Activated CD4-positive, alpha-beta T cell treated with anti-CD3 and anti-CD28 coated beads, Interleukin-2, amount 50 U/mL, for 4 hours (primary cell): ENCODE measurements around the gene PRR19.
"Not testable (repeated sequence)": the region's sequence is repeated elsewhere in the genome, so short reads cannot be mapped to it uniquely, and the experiment has no call there.

Experiments
- DNase-seq, 2 experiments: peaks; one replicate each; pipeline ENCODE4 v3.0.0-alpha.2; 2020

The PRR19 gene

DNA sequence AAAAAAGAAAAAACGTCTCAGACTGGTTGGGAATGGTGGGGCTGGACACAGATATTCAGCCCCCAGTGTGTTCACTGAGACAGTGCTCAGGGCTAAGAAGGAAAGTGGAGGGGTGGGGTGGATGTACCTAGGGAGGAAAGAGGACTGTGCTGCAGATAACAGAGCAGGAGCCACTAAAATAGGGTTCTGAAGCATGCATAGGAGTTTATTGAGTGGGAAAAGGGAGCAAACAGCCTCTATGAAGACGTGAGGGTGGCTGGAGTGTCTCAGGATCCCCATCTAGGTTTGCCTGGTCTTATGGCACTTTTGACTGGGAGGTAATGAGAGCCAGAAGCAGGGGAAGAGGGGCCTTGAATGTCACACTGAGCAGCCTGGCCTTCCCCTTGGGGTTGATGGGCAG is 26.9 kb downstream of the PRR19 start:
- no peak for DNase-seq

- DNase-seq: no peak
Measured at GRCh38 chr19:42330241-42330711, 28.3 kb downstream of the PRR19 start.

DNA sequence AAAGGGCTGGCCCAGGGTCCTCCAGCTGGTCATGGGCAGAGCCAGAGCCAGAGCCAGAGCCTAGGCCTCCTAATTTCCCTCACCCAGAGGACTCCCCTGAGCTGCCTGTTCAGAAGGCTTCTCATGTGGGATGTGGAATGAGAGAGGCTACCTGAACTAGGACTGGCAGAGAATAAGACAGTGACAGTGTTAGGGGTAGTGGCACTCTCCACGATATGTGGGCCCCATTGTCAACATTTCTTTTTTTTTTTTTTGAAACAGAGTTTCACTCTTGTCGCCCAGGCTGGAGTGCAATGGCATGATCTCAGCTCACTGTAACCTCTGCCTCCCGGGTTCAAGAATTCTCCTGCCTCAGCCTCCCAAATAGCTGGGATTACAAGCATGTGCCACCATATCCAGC is 29.4 kb downstream of the PRR19 start:
- DNase-seq: not testable (repeated sequence)

DNA sequence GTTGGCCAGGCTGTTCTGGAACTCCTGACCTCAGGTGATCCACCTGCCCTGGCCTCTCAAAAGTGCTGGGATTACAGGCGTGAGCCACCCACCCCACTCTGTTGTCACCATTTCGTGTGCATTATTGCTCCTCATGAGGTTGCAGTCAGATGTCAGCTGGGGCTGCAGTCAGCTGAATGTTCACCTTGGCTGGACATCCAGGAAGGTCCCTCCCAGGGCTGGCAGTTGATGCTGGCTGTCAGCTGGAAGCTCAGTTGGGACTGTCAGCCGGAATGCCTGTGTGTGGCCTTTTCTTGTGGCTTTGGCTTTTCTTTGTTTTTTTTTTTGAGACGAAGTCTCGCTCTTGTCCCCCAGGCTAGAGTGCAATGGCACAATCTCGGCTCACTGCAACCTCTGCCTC is 30.1 kb downstream of the PRR19 start:
- DNase-seq: no peak

- DNase-seq: no peak
Measured at GRCh38 chr19:42333018-42333417, 31.1 kb downstream of the PRR19 start.

DNA sequence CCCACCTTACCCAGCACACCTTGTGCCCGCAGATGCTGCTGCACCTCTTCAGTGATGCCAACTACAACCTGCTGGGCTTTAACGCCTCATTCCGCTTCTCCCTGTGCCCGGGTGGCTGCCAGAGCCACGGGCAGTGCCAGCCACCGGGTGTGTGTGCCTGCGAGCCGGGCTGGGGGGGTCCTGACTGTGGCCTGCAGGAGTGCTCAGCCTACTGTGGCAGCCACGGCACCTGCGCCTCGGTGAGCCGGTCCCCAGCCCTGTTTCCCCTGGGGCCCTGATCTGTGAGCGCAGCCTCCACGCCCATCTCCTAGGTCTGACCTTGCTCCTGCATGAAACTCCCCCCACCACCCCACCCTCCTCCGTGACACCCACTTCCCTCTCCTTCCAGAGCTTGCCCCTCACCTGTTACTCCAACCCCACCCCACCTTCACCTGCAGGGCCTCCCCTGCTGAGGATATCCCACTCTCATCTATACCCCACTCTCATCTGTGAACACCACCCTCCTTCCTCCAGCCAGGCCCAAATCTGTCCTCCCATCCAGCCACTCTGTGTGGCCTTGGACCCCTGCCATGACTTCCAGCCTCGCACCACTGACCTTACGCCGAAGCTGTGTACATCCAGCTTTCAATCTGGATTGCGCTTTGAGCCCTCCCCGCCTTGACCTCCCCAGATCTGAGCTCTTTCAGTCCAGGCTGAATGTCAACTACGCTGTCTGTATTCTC is 32.2 kb downstream of the PRR19 start:
- no peak for DNase-seq

GRCh38 chr19:42334697-42335373 is 32.9 kb downstream of the PRR19 start:
- DNase-seq: no peak

- no peak for DNase-seq
Measured at GRCh38 chr19:42335374-42335936, 33.5 kb downstream of the PRR19 start.

GRCh38 chr19:42335971-42336370 is 34.0 kb downstream of the PRR19 start:
- no peak for DNase-seq

- not testable (repeated sequence) for DNase-seq
Measured at GRCh38 chr19:42339126-42339860, 37.4 kb downstream of the PRR19 start.

- DNase-seq: not testable (repeated sequence)
Measured at GRCh38 chr19:42339922-42340321, 38.0 kb downstream of the PRR19 start.

DNA sequence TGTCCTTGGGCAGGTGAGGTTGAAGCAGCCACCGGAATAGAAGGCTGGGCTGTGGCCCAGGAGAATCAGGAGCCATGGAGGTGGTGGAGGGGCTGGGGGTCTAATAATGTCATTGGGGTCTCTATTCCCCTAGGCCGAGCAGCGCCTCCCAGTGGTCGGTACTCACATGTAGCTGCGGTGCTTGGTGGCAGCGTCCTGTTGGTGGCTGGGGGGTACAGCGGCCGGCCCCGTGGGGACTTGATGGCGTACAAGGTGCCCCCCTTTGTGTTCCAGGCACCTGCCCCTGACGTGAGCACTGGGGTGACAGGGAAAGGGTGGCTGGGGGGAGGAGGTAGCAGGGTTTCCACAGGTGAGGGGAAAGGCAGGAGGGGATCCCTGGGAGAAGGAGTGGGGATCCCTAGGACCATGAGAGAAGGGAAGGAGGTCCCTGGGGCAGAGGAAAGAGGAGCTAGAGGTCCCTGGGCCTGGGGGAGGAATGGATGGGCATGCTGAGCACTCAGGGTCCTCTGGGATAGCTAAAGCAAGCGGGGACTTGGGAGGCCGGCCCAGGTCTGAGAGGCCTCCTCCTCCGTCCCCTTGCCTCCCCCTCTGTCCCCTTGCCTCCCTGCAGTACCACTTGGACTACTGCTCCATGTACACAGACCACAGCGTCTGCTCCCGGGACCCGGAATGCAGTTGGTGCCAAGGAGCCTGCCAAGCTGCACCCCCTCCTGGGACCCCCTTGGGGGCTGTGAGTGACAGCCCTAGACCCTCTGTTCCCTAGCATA is 41.6 kb downstream of the PRR19 start:
- no peak for DNase-seq

GRCh38 chr19:42344336-42344893 is 42.5 kb downstream of the PRR19 start:
- no peak for DNase-seq

GRCh38 chr19:42345191-42345812 is 43.4 kb downstream of the PRR19 start:
- no peak for DNase-seq

- DNase-seq: no peak
Measured at GRCh38 chr19:42348211-42348610, 46.3 kb downstream of the PRR19 start.

DNA sequence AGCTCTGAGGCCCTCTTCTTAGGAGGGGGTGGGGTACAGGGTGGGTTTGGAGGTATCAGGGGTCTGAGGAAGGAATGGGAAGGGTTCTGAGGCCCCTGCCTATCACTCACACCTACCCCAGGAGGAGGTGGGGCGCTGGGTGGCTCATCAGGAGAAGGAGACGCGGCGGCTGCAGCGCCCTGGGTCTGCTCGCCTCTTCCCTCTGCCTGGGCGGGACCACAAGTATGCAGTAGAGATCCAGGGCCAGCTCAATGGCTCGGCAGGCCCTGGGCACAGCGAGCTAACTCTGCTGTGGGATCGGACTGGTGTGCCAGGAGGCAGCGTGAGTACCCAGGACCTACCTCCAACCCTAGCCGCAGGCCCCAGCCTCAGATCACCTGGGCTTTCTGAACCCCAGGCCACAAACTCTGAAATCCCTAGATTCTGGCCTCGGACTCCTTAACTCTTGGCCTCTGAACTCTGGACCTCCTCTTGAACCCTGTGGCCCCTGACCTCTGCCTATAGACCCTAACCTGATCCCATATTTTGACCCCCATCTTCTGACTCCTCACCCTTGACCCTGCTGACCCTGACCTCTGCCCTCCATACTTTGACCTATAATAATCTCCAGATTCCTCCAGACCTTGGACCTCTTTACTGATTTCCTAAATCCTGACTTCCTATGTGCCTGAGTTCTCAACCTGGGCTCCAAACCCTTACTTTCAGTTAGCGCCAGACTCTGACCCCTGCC is 47.6 kb downstream of the PRR19 start:
- no peak for DNase-seq

DNA sequence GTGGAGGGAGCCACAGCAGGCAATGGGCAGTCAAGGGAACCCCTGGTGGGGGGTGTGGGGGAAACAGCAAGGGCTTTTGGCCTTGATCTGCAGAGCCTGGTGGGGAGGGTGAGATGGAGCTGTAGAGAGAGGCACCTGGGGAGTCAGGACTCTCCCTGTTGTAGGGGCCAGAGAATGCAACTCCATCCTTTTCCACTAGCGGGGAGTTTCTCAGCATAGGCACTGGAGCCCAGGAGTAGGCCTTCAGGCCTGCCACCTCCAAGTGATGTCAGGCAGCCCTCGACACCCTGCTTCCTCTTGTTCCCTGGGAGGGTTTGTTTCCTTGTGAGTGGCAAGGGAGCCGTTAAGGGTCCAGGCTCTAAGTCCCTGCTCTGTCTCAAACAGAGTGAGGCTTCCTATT is 48.5 kb downstream of the PRR19 start:
- DNase-seq: no peak

DNA sequence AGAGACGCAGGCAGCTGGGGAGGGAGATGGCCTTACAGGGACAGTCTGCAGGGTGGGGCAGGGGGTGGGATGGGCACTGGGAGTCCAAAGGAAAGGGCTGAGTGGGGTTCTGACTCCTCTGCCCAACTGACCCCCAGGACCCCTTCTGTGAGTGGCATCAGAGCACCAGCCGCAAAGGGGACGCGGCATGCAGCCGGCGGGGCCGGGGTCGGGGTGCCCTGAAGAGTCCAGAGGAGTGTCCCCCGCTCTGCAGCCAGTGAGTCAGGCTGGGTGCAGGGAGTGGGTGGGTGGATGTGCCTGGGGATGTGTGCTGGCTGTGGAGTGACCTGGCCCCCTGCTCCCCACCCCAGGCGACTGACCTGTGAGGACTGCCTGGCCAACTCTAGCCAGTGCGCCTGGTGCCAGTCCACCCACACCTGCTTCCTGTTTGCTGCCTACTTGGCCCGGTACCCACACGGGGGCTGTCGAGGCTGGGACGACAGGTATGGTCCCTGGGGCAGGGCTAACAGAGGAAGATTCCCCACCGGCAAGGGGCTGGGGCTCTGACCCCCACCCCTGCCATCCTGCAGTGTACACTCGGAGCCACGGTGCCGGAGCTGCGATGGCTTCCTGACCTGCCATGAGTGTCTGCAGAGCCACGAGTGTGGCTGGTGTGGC is 49.3 kb downstream of the PRR19 start:
- no peak for DNase-seq

DNA sequence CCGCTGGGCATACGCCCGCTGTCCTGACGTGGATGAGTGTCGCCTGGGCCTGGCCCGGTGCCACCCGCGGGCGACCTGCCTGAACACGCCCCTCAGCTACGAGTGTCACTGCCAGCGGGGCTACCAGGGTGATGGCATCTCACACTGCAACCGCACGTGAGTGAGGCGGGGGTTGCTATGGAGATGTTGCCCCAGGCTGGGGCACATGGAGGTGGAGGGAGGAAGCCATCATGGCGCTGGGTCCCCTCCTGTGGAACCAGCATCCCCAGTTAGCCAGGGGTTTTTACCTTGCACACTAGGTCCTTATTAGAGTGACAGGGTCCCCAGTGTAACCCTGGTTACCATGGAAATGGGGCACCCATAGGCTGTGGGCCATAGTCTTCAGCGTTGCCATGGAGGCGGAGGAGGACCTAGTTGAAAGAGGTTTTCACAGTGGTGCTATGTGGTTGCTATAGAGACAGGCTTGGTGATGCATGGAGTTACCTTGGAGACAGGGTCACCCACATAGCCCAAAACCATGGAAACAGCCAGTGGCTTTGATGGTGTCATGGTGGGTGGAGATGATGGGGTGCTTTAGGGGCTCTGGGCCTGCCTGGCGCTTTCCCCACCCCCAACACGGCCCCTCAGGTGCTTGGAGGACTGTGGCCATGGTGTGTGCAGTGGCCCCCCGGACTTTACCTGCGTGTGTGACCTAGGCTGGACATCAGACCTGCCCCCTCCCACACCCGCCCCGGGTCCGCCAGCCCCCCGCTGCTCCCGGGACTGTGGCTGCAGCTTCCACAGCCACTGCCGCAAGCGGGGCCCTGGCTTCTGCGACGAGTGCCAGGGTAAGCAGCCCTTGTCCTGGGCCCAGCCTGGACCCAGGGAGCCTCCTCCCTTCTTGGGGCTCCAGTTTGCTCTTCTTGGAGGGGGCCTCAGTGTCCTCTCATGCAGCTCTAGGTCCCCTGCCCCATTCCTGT is 50.6 kb downstream of the PRR19 start:
- no peak for DNase-seq
